GM19455 (cell line): ENCODE measurements around the gene MARCO.
"Not testable (repeated sequence)": the region's sequence is repeated elsewhere in the genome, so short reads cannot be mapped to it uniquely, and the experiment has no call there.

Experiments
- ATAC-seq: cut with Tn5 transposase; IDR thresholded peaks from one replicate; pipeline ENCODE4 v1.9.1; 2021; ENCODE audit not compliant: unreplicated experiment

The MARCO gene

GRCh38 chr2:118925981-118926380 lies 16.0 kb upstream of the MARCO start:
- no peak for ATAC-seq

- ATAC-seq: no peak
These were observed 12.9 kb upstream of the MARCO start for GRCh38 chr2:118929059-118929458.

- no peak for ATAC-seq
These were observed 9.0 kb upstream of the MARCO start for GRCh38 chr2:118932949-118933348.

GRCh38 chr2:118936306-118936705 lies 5.7 kb upstream of the MARCO start:
- ATAC-seq: no peak

- no peak for ATAC-seq
These were observed 5.1 kb upstream of the MARCO start for GRCh38 chr2:118936936-118937335.

GRCh38 chr2:118937817-118938216 lies 4.2 kb upstream of the MARCO start:
- ATAC-seq: no peak

- no peak for ATAC-seq
These were observed 2.0 kb upstream of the MARCO start for GRCh38 chr2:118939994-118940393.

GRCh38 chr2:118940486-118941120 lies 1.4 kb upstream of the MARCO start:
- ATAC-seq: no peak

GRCh38 chr2:118943286-118943685 lies 1.3 kb downstream of the MARCO start:
- no peak for ATAC-seq

GRCh38 chr2:118945881-118946280 lies 3.9 kb downstream of the MARCO start:
- ATAC-seq: no peak

- not testable (repeated sequence) for ATAC-seq
These were observed 6.3 kb downstream of the MARCO start for GRCh38 chr2:118948266-118948665.

- no peak for ATAC-seq
These were observed 12.5 kb downstream of the MARCO start for GRCh38 chr2:118954297-118955060.

GRCh38 chr2:118965737-118966136 lies 23.7 kb downstream of the MARCO start:
- no peak for ATAC-seq

- no peak for ATAC-seq
These were observed 25.3 kb downstream of the MARCO start for GRCh38 chr2:118967124-118967880.

GRCh38 chr2:118968042-118968441 lies 26.0 kb downstream of the MARCO start:
- ATAC-seq: no peak

GRCh38 chr2:118968961-118969733 lies 27.2 kb downstream of the MARCO start:
- ATAC-seq: no peak

- no peak for ATAC-seq
These were observed 27.9 kb downstream of the MARCO start for GRCh38 chr2:118969734-118970395.

- ATAC-seq: no peak
These were observed 28.6 kb downstream of the MARCO start for GRCh38 chr2:118970396-118971135.

- ATAC-seq: no peak
These were observed 29.5 kb downstream of the MARCO start for GRCh38 chr2:118971245-118972122.
